Central memory CD8-positive, alpha-beta T cell (primary cell): Measurements from ENCODE around the gene CSF3.

ENCODE experiments used
- ATAC-seq: fragments of 150-1000 bp; cut with Tn5 transposase; replicated peaks from 2 replicates; pipeline ENCODE4 v1.10.0; 2022; ENCODE audit warnings: mild to moderate bottlenecking, moderate FRiP score, moderate number of reproducible peaks; ENCODE audit not compliant: poor library complexity, severe bottlenecking; ENCODE audit errors: extremely low read depth
- DNase-seq, 2 donors: peaks; one replicate each; pipeline ENCODE4 v3.0.0; 2021; ENCODE audit warnings: low spot score in 2 of 2
- H3K27ac Mint-ChIP-seq: one replicate; pipeline ENCODE4 v1.8.0; 2022; ENCODE audit warnings: low read depth, mild to moderate bottlenecking, moderate library complexity, mixed read lengths
- H3K27me3 Mint-ChIP-seq: one replicate; pipeline ENCODE4 v1.8.0; 2022; ENCODE audit warnings: mixed read lengths
- H3K36me3 Mint-ChIP-seq: one replicate; pipeline ENCODE4 v1.8.0; 2022; ENCODE audit warnings: mild to moderate bottlenecking, moderate library complexity, mixed read lengths; ENCODE audit not compliant: insufficient read depth
- H3K4me1 Mint-ChIP-seq: one replicate; pipeline ENCODE4 v1.8.0; 2022; ENCODE audit warnings: mixed read lengths
- H3K4me3 Mint-ChIP-seq: one replicate; pipeline ENCODE4 v1.8.0; 2022; ENCODE audit warnings: mild to moderate bottlenecking, moderate library complexity, mixed read lengths
- H3K9me3 Mint-ChIP-seq: one replicate; pipeline ENCODE4 v1.8.0; 2022; ENCODE audit warnings: mixed read lengths

The CSF3 gene

GRCh38 chr17:40015005-40015997 lies at the start of gene CSF3:
TSS of gene CSF3 (plus strand) at chr17:40015440. CDS start at chr17:40015475, 35 bp downstream.
- Mint-ChIP-seq H3K27ac (no peak within 1 kb of the TSS), H3K9me3 (no peaks in the 10 kb centered on the region), H3K4me1 (peaks cover 6% of the 10 kb centered on the region), H3K27me3 (no peaks in the 10 kb centered on the region), H3K4me3 (no peak within 1 kb of the TSS), H3K36me3 (peaks cover 7% of the 10 kb centered on the region)
- no peak for ATAC-seq
- no peak for DNase-seq

GRCh38 chr17:39966771-39967170 lies 48.5 kb upstream of the CSF3 start:
- Mint-ChIP-seq H3K4me3 (peak overlapping the region; percentile 55), H3K27me3 (peaks cover 30% of the 10 kb centered on the region), H3K36me3 (peaks cover 7% of the 10 kb centered on the region), H3K4me1 (peaks cover 34% of the 10 kb centered on the region), H3K27ac (no peak overlapping the region), H3K9me3 (no peaks in the 10 kb centered on the region)
- DNase-seq (no peak), ATAC-seq (no peak)

GRCh38 chr17:39968761-39969160 lies 46.5 kb upstream of the CSF3 start:
- Mint-ChIP-seq H3K4me3 (no peak overlapping the region), H3K36me3 (peaks cover 4% of the 10 kb centered on the region), H3K9me3 (no peaks in the 10 kb centered on the region), H3K27me3 (peaks cover 35% of the 10 kb centered on the region), H3K4me1 (peaks cover 15% of the 10 kb centered on the region), H3K27ac (no peak overlapping the region)
- ATAC-seq (no peak), DNase-seq (no peak)

- ATAC-seq (no peak), DNase-seq (no peak)
- no peak overlapping the region for H3K27ac Mint-ChIP-seq
- peaks cover 10% of the 10 kb centered on the region for H3K4me1 Mint-ChIP-seq
- no peak overlapping the region for H3K4me3 Mint-ChIP-seq
- H3K27me3 Mint-ChIP-seq, result peaks cover 41% of the 10 kb centered on the region
- no peaks in the 10 kb centered on the region for H3K9me3 Mint-ChIP-seq
- peaks cover 4% of the 10 kb centered on the region for H3K36me3 Mint-ChIP-seq
Measured at GRCh38 chr17:39969375-39969774, 45.9 kb upstream of the CSF3 start.

- Mint-ChIP-seq H3K27me3 (peaks cover 42% of the 10 kb centered on the region), H3K27ac (no peak overlapping the region), H3K4me1 (peaks cover 10% of the 10 kb centered on the region), H3K4me3 (no peak overlapping the region), H3K9me3 (no peaks in the 10 kb centered on the region), H3K36me3 (peaks cover 4% of the 10 kb centered on the region)
- ATAC-seq (no peak), DNase-seq (no peak)
Measured at GRCh38 chr17:39970157-39970692, 45.0 kb upstream of the CSF3 start.

GRCh38 chr17:39971076-39971603 lies 44.1 kb upstream of the CSF3 start:
- no peak overlapping the region for H3K27ac Mint-ChIP-seq
- no peak for DNase-seq
- H3K27me3 Mint-ChIP-seq, result peaks cover 42% of the 10 kb centered on the region
- peaks cover 10% of the 10 kb centered on the region for H3K4me1 Mint-ChIP-seq
- H3K4me3 Mint-ChIP-seq, result no peak overlapping the region
- peaks cover 4% of the 10 kb centered on the region for H3K36me3 Mint-ChIP-seq
- ATAC-seq, result no peak
- H3K9me3 Mint-ChIP-seq, result no peaks in the 10 kb centered on the region

- Mint-ChIP-seq H3K36me3 (peaks cover 4% of the 10 kb centered on the region), H3K27ac (no peak overlapping the region), H3K4me1 (peaks cover 2% of the 10 kb centered on the region), H3K27me3 (peaks cover 42% of the 10 kb centered on the region), H3K9me3 (no peaks in the 10 kb centered on the region), H3K4me3 (no peak overlapping the region)
- no peak for ATAC-seq
- DNase-seq, result no peak
Measured at GRCh38 chr17:39972271-39972670, 43.0 kb upstream of the CSF3 start.

GRCh38 chr17:39973496-39973895 lies 41.7 kb upstream of the CSF3 start:
- H3K27ac Mint-ChIP-seq, result no peak overlapping the region
- H3K4me1 Mint-ChIP-seq, result no peaks in the 10 kb centered on the region
- ATAC-seq (no peak), DNase-seq (no peak)
- peaks cover 4% of the 10 kb centered on the region for H3K36me3 Mint-ChIP-seq
- no peak overlapping the region for H3K4me3 Mint-ChIP-seq
- peaks cover 42% of the 10 kb centered on the region for H3K27me3 Mint-ChIP-seq
- no peaks in the 10 kb centered on the region for H3K9me3 Mint-ChIP-seq

GRCh38 chr17:39974433-39974832 lies 40.8 kb upstream of the CSF3 start:
- H3K4me1 Mint-ChIP-seq, result peaks cover 4% of the 10 kb centered on the region
- H3K27me3 Mint-ChIP-seq, result peaks cover 35% of the 10 kb centered on the region
- DNase-seq (no peak), ATAC-seq (no peak)
- peaks cover 2% of the 10 kb centered on the region for H3K36me3 Mint-ChIP-seq
- no peaks in the 10 kb centered on the region for H3K9me3 Mint-ChIP-seq
- no peak overlapping the region for H3K27ac Mint-ChIP-seq
- no peak overlapping the region for H3K4me3 Mint-ChIP-seq

GRCh38 chr17:39975801-39976200 lies 39.4 kb upstream of the CSF3 start:
- DNase-seq (no peak), ATAC-seq (no peak)
- peaks cover 7% of the 10 kb centered on the region for H3K36me3 Mint-ChIP-seq
- H3K27me3 Mint-ChIP-seq, result peaks cover 22% of the 10 kb centered on the region
- no peaks in the 10 kb centered on the region for H3K9me3 Mint-ChIP-seq
- peaks cover 14% of the 10 kb centered on the region for H3K4me1 Mint-ChIP-seq
- no peak overlapping the region for H3K4me3 Mint-ChIP-seq
- H3K27ac Mint-ChIP-seq, result no peak overlapping the region

GRCh38 chr17:39979016-39979670 lies 36.1 kb upstream of the CSF3 start:
- Mint-ChIP-seq H3K9me3 (no peaks in the 10 kb centered on the region), H3K36me3 (peaks cover 18% of the 10 kb centered on the region), H3K27me3 (peaks cover 4% of the 10 kb centered on the region), H3K27ac (no peak overlapping the region), H3K4me3 (no peak overlapping the region), H3K4me1 (peaks cover 26% of the 10 kb centered on the region)
- no peak for DNase-seq
- no peak for ATAC-seq

- no peaks in the 10 kb centered on the region for H3K27me3 Mint-ChIP-seq
- peak overlapping the region; percentile 91 for H3K4me3 Mint-ChIP-seq
- H3K4me1 Mint-ChIP-seq, result peaks cover 26% of the 10 kb centered on the region
- no peaks in the 10 kb centered on the region for H3K9me3 Mint-ChIP-seq
- ATAC-seq, result peak; percentile 12
- H3K36me3 Mint-ChIP-seq, result peaks cover 20% of the 10 kb centered on the region
- no peak for DNase-seq
- H3K27ac Mint-ChIP-seq, result peak overlapping the region; percentile 96
Measured at GRCh38 chr17:39979893-39980350, 35.3 kb upstream of the CSF3 start.
